GM08714 (cell line): ENCODE measurements around the gene PSMB8.

Experiments
- H3K4me3 ChIP-seq: fragments of 200-500 bp; sonication (Bioruptor generic); 2 replicates; pipeline ENCODE4 v1.5.1; 2014; ENCODE audit warnings: mild to moderate bottlenecking, low read length, inconsistent platforms
- ZNF274 ChIP-seq: IDR thresholded peaks from 2 replicates; pipeline ENCODE4 v1.6.1; 2012; ENCODE audit warnings: mild to moderate bottlenecking, low read depth, low read length

Gene PSMB8

GRCh38 chr6:32851025-32851424 is 7.2 kb upstream of the PSMB8 start:
- H3K4me3 ChIP-seq = no peak overlapping the region; the same call in 1 of the 2 replicates
- TF ChIP-seq ZNF274 = no peak

DNA sequence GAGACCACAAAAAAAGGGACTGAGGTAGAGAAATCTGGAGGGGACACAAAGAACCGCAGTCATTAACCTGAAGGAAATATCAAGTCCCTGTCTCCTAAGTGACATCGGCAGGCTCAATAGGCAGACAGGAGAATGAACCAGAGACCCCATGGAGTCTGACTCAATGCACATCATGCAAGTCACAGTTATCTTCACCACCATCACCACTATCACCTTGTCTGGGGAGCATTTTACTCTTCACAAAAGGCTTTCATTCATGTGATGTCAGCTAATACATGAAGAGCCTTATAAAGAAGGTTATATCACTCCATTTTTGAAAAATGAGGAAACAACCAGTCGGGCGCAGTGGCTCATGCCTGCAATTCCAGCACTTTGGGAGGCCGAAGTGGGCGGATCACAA is 5.3 kb upstream of the PSMB8 start:
- no peak for TF ChIP-seq ZNF274
- no peak overlapping the region for H3K4me3 ChIP-seq

DNA sequence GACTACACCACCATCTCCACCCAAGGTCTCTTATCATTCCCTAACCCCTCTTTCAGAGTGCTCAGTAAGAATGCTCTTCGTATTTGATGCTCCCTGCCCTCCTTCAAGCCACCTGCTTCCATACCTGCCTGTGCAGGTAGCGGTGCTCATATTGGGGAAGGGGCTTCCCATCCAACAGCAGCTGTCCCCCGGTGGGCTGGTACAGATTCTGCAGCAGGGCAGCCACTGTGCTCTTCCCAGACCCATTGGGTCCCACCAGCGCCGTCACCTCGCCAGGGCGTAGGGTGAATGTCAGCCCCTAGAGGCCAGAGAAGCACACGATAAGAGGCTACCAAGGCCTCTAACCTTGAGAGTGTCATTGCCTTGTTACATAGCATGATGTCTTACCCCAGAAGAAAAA is 3.9 kb upstream of the PSMB8 start:
- H3K4me3 ChIP-seq = no peak overlapping the region

GRCh38 chr6:32847004-32847403 is 3.2 kb upstream of the PSMB8 start:
- no peak overlapping the region; the same call in 1 of the 2 replicates for H3K4me3 ChIP-seq
- no peak for TF ChIP-seq ZNF274

More for the DNA sequence above, 3.9 kb upstream of the PSMB8 start:
- no peak for TF ChIP-seq ZNF274

- TF ChIP-seq ZNF274 = no peak
- peak overlapping the region; percentile 71 for H3K4me3 ChIP-seq
These were observed 1.6 kb upstream of the PSMB8 start for GRCh38 chr6:32845384-32845884.

- peak overlapping the region; percentile 71 for H3K4me3 ChIP-seq
- no peak for TF ChIP-seq ZNF274
These were observed 1.1 kb upstream of the PSMB8 start for GRCh38 chr6:32844839-32845383.

DNA sequence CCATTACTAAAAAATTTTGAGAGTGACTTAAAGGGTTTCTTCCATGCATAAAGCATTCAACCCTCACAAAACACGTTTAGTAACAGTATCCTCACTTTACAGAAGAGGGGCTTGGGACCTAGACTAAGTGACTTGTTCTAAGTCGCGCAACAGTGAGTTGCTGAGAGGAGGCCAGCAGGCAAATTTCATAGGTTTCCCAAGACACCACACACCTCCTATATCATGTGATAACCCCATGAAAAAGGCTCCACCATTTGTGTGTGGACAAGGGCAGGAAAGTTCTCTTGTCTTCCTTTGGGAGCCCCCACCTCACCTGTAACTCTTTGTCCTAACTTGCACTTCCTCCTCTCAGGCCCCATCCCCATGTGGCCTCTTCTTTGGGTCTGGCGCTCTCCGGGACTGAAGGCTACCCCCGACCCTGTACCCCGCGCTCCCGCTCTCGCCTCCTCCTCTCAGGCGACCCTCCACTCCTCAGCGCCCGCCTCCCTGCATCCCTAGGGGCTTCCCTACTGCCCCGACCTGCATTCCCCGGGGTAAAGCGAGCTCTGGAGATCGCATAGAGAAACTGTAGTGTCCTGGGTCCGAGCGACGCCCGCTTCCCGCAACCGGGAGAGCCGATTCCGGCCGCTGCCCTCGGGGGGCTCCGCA is 392 bp downstream of the PSMB8 start:
- H3K4me3 ChIP-seq = peak overlapping the region; percentile 71
- no peak for TF ChIP-seq ZNF274

DNA sequence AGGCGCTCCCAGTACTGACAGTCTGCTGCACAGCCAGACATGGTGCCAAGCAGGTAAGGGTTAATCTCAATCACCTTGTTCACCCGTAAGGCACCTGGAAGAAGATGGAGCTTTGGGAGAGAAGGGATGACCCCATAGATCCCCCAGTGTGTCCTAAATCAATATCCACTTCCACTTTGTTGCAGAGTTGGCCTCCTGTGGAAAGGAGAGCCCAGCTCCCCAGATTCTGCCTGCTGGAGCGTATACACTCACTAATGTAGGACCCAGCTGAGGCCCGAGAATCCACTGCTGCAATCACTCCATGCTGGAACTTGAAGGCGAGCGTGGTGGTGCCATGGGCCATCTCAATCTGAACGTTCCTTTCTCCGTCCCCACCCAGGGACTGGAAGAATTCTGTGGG is 1.2 kb downstream of the PSMB8 start:
- peak overlapping the region; percentile 71 for H3K4me3 ChIP-seq
- TF ChIP-seq ZNF274 = no peak

DNA sequence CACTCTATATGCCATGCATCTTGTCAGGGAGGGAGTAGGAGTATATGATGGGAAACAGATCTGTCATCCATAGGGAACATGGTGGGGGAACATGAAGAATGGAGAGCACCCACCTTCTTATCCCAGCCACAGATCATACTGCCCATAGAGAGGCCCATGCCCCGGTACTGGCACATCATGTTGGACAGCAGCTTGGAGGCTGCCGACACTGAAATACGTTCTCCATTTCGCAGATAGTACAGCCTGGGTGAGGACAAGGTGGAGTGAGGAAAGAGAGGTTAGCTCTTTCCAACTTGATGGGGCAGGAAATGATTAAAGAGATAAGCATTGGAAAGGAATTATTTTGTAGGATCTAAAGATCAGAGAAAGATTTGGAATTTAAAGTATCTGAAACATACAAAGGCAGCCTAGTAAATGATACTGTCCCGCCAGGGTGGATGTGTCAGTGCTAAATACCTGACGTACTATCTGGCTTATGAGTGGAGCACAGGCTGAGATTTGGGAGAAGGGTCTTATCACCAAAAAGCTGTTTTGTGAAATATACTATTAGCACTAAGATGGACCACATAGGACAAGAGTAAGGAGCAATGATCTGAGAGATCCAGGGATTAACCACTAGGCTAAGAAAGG is 1.7 kb downstream of the PSMB8 start:
- TF ChIP-seq ZNF274 = no peak
- H3K4me3 ChIP-seq = peak overlapping the region; percentile 71; the same call in 1 of the 2 replicates

DNA sequence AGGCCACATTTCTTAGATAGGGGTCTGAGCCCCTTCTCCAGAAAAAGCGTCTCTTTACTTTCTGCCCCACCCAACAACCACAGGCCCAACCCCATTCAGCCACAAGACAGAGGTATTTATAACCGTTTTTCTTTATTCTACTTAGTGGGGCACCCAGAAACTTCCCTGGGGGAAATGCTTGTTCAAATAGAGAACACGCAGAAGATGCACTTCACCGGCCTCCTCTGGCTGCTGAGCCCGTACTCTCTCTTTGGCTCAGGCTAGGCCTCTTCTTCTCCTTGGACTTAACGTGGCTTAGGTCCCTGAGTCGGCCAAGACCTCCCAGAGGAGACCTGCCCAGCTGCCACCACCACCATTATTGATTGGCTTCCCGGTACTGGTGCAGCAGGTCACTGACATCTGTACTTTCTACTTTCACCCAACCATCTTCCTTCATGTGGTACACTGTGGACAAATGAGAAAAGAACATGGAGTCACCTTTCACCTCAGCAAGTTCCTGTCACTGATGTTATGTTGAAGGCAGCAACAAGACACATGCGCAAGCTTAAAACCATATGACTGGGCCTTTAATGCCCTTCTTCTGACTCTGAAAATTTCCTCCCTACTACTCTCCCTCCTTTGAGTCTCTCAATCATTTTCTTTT is 3.1 kb downstream of the PSMB8 start:
- no peak for TF ChIP-seq ZNF274
- H3K4me3 ChIP-seq = no peak overlapping the region; the same call in 1 of the 2 replicates

GRCh38 chr6:32839356-32839755 is 4.5 kb downstream of the PSMB8 start:
- H3K4me3 ChIP-seq = no peak overlapping the region
- no peak for TF ChIP-seq ZNF274

DNA sequence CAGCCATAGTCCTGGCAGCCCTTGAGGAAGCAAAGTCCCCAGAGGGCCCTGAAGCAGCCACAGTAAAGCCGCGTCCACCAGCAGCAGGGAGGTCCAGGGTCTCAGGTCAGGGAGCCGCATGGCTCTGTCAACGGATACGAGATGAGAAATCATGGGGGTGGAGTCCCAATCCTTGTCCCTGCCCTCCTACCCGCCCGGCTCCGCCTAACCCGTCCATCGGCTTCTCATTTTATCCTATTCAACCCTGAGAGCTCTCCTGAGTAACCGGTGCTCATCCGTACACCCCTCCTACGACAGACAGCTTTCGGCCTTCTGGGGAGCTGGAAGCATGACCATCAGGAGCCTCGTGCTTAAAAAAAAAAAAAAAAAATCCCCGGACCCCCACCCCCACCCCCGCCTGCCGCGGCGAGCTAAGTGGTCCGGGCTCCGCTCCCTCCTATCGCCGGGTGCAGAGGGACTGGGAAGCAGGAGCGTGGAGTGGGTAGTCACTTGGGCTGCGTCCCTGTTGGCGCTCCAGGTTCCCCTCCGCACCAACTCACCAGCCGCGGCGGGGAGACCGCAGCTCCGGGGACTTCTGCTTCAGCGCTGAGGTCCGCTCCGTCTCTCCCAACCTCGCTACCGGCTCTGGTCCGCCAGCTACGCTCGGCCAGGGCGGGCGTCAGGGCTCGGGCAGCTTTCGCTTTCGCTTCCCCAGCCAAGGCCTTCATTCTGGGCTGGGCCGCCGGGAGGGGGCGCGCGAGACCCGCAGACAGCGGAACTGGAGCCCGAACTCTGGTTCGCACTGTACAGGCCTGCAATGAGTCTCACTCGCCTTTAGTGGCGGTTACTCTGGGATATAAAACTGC is 5.5 kb downstream of the PSMB8 start, which contains the start of gene TAP2:
TSS of gene TAP2 (minus strand) at position 626 of the 845 bp plus-strand sequence. CDS start at position 120, 506 bp downstream.
- H3K4me3 ChIP-seq = peak within 1 kb of the TSS; percentile 81
- TF ChIP-seq ZNF274 = no peak

DNA sequence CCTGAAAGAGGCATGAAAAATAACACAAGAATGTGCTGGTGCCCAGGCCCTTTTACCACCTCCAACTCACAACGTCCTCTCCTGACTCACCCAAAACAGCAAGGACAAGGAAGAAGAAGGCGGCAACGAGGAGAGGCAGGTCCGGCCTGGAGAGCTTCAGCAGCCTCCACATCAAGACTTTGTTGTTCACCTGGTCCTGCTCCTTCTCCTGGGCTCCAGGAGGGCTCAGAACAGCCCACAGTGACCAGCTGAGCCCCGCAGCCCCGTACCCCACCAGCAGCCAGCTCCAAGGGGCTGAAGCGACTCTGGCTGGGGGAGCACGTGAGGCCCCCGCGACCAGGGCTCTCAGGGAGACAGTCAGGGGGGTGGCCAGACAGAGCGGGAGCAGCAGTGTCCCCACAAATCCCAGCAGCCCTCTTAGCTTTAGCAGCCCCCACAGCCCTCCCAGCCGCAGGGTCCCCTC is 6.2 kb downstream of the PSMB8 start:
- TF ChIP-seq ZNF274 = no peak

More for the DNA sequence above, 6.2 kb downstream of the PSMB8 start:
- H3K4me3 ChIP-seq = peak overlapping the region; percentile 81
